Activated gamma-delta T cell treated with Interleukin-2 at 50 U/mL for 16 hours (primary cell): ENCODE data around the gene COMMD1.
"Not testable (repeated sequence)": the region's sequence is repeated elsewhere in the genome, so short reads cannot be mapped to it uniquely, and the experiment has no call there.

Source experiments
- DNase-seq: peaks from one replicate; pipeline ENCODE4 v3.0.0-alpha.2; 2020

COMMD1 gene

DNA sequence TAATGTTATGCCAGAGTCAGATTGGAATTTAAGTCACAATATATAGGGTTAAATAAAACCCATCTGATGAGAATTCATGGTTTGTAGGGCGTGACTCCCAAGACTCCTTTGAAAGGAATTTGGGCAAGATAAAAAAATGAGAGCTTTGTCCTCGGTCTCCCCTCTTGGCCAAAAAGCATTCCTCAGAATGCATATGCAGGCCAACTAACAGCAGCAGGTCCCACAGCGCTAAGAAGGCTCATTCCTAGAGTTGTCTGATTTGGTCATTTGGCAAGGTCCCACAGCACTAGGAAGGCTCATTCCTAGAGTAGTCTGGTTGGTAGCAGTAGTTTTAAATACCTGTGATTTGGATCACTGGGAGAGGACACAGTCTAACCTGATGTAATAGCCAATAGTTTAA lies 184.2 kb downstream of the COMMD1 start:
- no peak for DNase-seq

DNA sequence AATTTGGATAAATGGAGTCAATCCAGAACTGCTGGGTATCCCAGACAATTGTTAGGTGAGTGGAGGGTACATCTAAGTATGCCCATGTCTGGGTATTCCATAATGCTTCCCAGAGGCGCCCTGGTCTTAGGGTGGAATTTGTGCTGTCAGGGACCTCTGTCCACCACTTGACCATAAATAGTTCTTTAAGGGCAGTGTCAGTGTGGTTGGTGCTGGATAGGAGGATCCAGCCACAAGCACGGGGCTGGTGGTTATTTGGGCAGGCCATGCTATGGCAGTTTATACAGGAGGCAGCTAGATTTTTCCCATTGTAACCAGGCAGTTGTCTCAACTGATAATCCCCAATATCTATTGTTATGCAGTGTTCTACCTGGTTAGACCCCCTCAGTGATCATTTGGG lies 186.0 kb downstream of the COMMD1 start:
- DNase-seq: no peak

DNA sequence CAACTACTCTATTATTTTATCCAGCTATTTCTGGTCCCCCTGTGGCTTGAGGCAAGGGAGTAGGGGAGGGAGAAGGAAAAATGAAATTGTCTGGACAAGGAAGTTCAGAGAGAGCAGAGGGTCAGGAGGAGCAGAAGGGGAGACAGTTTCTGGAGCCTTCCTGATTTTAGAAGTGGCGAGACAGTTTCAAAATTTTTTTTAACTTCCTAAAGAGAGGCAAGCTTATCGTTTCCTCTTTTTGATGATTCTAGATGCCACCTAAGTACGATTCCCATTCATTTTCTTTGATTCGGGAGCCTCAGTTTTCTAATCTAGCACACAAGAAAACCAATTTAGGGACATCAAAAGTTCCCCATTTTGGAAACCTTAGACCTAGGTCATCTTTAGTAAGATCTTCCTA lies 193.6 kb downstream of the COMMD1 start:
- no peak for DNase-seq

- DNase-seq: no peak
These were observed 194.2 kb downstream of the COMMD1 start for GRCh38 chr2:62099523-62100175.

DNA sequence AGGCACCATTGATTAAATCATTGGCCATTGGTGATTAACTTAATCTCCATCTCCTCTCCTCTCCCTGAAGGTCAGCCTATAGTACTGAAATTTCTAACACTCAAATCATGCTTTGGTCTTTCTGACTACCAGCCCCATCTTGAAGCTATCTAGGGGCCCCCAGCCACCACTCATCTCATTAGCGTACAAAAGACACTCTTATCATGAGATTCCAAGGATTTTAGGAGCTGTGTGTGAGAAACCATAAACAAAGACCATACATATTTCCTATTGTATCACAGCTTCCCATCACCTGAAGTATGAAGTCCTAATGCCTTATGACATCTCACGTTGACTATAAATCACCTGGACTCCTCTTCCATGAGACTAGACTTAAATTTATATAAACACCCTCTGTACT lies 196.4 kb downstream of the COMMD1 start:
- no peak for DNase-seq

DNA sequence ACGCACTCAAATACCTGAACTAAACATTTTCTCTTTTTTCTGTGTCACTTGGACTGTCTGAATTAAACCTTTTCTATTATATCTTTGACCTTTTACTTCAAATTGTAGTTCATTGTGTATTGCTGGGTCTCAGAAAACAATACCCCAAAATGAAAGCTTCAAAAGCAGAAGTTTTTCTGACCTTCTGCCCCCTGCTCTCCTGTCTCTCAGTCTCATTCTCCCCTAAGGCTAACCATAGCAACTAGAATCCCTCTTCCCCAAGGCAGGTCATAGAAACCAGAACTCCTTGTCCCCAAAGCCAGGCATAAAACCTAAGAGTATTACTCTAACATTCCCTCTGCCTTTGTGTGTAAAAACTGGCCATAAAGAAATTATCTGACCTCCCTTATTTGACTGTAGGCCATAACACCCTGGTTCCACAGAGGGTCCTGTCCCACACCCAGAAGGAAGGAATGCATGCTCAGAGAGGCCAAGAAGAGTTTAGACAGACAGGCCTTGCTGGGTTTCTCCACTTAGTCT lies 197.0 kb downstream of the COMMD1 start:
- DNase-seq: no peak

DNA sequence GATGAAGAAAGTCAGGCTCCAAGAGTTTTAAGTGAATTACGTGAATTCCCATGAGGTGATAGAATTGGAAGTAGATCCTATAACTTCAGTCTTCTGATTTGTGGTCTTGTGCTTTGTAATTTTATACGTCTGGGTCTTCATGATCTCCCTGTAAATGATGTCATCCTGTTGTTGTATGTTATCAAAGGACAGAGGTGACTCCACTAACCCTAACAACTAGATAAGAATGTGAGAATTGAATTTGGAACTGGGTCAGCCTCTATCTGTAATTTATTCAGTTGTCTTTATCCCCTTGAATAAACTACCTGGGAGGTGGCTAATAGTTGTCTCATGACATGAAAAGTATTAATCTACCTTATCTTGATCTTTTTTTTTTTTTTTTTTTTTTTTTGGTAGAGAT lies 204.1 kb downstream of the COMMD1 start:
- no peak for DNase-seq

GRCh38 chr2:62110415-62111025 lies 205.0 kb downstream of the COMMD1 start:
- DNase-seq: no peak

- DNase-seq: no peak
These were observed 206.7 kb downstream of the COMMD1 start for GRCh38 chr2:62112179-62112578.

- no peak for DNase-seq
These were observed 209.1 kb downstream of the COMMD1 start for GRCh38 chr2:62114564-62114963.

GRCh38 chr2:62116983-62117382 lies 211.5 kb downstream of the COMMD1 start:
- DNase-seq: no peak

DNA sequence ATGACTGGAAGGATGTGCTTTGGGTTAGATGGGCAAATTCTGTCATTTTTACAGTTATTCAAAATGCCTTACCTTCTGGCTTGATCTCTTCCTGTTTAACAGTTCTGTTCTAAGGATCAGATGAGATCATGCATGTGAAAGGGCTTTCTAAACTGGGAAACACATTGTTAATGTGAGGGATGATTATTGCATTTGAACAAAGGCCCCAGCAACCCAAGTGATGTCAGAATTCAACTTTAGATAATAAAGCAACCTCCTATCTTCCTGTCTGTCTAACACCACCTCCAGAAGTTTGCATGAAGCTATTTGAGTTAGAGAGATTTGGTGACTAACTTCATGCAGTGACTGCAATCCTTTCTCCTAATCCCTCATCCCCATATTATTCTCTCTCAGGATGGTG lies 212.7 kb downstream of the COMMD1 start:
- DNase-seq: no peak

DNA sequence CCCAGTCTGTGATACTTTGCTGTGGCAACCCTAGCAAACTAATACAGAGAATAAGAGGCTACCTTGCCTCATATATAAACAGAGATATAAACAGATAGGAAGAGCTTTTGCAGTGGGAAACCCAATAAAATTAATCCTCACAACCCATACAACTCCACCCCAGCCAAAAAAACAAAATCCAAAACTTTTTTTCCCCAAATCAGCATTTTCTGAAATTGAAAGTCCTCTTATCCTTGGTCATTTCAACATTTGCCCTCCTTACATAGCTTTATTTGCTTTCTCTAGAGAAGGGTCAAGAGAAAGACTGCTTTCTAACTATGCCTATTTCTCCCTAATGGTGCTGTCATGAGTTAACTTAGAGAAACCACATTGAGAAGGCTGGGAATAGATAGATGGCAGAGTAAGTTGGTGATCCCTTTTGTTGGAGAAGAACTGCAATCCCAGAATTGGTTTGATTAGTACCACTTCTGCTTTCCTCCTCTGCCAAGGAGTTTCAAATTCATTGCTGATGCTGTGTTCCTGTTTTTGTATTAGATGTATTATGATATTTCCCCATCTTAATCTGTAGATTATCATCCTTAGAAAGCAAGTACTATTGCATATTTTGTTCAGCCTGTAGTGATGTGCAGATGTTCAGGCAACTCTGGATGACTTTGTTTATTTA lies 214.0 kb downstream of the COMMD1 start:
- DNase-seq: no peak

GRCh38 chr2:62126239-62126638 lies 220.8 kb downstream of the COMMD1 start:
- not testable (repeated sequence) for DNase-seq

- DNase-seq: no peak
These were observed 227.9 kb downstream of the COMMD1 start for GRCh38 chr2:62133320-62133823.

DNA sequence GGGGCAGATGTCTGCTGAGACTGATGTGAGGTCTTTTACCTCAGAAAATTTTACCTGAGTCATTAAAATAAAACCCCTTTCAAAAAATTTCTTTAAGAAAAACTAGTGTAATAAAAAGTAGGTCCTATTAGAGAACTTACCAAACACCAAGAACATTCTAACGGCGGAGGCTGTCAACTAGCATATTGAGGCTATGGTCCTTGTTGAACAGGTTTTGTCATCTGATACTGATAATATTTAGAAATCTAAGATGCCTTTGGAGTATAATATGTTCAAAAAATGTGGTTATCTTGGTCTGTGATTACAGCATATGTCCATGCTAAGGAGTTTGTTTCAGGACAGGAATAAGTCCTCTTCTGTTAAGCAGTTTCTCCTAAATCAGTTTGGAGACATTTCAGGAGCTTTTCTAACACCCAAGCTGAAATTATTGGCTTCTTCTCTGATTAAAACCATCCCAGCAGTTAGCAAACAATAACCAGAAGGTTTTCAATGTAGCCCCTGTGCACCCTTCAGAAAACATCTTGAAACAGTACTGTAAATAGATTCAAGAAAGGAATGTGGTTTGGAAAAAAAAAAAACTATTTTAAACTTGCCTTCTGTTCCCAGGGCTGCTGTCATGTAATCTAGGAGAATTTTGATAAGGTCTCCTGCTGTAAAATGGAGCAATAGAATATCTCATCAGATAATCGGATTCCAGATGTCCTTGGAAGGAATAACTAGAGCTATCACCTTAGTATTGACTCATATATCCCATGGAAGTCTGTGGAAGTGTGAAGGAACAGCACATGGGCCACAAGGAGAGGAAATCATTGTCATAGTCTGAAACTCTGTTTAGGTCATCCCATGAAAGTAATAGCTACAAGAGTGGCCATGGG lies 231.7 kb downstream of the COMMD1 start:
- no peak for DNase-seq

DNA sequence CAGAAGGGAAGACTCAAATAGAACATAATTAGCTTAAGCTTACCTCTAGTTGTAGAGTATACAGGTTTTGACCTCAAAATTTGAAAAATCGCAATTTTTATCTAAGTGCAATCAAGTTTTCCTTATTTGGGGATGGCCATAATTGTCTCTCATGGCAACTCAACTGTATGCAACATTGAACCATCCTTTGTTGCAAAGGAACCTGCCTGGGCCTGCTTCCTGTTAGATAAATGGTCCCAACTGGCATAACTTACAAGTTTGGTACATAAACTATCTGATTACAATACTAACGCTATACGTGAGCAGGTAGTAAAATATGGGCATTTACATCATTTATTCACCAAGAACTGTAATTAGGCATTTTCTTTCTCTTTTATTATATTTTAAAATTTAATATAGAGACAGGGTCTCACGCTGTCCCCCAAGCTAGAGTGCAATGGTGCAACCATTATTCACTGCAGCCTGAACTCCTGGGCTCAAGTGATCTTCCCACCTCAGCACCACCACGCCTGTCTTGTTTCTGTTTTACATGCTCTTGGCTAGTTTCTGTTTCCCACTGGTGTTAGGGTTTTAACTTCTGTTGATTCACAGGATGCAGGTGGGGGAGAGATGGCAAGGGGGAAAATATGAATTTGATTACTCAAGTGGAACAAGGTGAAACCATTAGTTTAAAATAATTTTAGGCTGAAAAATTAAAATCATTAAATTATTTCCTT lies 235.1 kb downstream of the COMMD1 start:
- DNase-seq: no peak

- DNase-seq: no peak
These were observed 235.8 kb downstream of the COMMD1 start for GRCh38 chr2:62141142-62141740.

- no peak for DNase-seq
These were observed 236.6 kb downstream of the COMMD1 start for GRCh38 chr2:62142054-62142453.

DNA sequence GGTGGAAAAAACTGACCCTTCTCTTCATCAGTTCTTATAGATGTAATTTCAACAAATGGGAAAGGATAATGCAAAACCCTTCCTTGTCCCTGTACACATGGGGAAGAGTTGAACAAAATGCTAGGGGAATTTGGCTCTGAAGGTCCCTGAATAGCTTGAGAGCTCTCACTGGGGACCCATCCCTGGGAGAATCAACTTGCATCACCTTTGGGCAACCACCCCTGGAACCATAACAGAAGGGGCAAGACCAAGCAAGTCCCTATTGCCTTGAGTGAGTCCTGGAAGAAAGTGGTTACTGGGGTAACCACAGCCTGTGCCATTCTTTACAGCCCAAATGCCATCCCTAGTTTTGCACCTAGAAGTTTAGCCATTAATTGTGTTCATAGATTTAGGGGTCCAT lies 238.2 kb downstream of the COMMD1 start:
- DNase-seq: no peak

DNA sequence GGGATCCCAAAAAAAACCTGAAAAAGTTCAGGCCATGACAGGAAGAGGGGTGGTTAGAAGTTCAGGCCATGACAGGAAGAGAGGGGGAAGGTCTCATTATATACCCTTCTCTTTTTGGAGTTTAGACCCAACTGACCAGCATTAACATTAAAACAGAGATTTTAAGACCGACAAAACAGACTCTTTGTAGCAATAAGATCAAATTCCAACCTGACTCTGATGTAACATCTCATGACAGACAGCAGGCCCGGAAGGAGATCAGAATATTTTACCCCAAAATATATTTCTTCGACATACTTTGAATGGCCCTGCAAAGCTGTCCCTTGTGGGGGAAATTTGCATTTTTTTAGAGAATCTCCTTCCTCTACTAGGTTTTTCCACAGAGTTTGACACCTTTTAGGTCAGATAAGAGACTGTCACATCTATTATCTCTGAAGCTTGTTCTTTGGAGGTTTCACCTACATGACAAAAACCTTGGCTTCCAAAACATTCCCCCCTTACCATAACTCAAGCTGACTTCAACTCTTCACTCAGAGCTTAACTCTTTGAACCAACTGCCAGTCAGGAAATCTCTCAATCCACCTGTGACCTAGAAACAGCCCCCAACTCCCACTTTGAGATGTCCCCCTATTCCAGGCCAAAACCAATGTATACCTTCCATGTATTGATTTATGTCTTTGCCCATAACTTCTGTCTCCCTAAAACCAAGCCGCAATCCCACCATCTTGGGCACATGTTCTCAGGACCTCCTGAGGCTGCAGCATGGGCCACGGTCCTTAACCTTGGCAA lies 239.4 kb downstream of the COMMD1 start:
- DNase-seq: no peak
